ENCODE measurements around the gene FMN1. TPM values are rescaled to one million over a fixed set of nuclear protein-coding genes. Genes with fewer than 3 reads are reported as not detected.
A peak's percentile ranks its signal among the peaks of the same experiment; 100 is the strongest.

Gene FMN1
- total and polyA plus RNA-seq, 11 donors: 0.61 to 10.6 (median 3.6) TPM

DNA sequence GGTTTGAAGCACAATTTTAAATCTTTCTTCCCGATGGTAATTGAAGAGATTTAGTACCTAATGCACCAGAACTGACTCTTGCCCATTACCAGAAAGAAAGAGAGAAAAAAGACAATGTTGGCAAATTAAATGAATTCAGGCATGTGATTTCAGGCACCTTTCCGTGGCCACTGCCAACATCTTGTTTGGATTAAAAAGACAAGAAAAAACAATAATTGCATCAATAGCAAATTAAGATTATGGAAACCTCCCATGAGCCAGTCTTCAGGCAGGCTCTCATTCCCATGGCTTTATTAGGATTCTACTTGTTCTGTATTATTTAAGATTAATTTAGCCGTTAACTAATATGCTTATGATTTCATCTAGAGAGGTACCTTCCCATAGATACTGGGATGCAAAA lies 283.7 kb downstream of the FMN1 start:
- 83 to 93% (median 89%) methylated on average over 3 of the region's 3 CpGs for WGBS, 4 donors

DNA sequence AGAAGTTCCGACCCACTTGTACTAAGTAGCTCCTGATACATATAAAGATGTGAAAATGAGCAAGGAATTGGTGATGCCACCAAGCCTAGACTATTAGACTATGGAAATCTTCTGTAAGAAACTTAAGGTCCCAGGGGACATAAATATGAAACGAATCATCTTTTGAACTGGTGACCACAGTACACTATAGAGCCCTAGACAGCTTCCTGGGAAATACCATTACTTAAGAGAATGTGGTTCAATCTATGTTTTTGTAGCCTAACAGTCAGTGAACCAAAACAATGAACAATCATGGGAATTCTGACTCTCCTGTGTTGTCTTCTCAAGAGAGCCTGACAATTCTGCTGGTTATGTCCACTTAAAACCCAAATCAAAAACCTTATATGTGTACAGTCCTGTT lies 285.1 kb downstream of the FMN1 start:
- Histone ChIP-seq H3K9me3 (no peaks in the 10 kb centered on the region), H3K27me3 (no peaks in the 10 kb centered on the region), H3K4me3 (no peak overlapping the region), H3K36me3 (no peaks in the 10 kb centered on the region), H3K4me1 (peaks cover 0 to 14% (median 0%) of the 10 kb centered on the region in 12 donors), H3K27ac (peak overlapping the region in 1 of 12 donors; percentile 51)
- WGBS, 4 donors: 67 to 75% (median 71%) methylated on average over 2 of the region's 2 CpGs
- DNase-seq (no peak), ATAC-seq (no peak)
- intact Hi-C loops (cut with DNase I): no loop called here
- TF ChIP-seq, protein P1, sequence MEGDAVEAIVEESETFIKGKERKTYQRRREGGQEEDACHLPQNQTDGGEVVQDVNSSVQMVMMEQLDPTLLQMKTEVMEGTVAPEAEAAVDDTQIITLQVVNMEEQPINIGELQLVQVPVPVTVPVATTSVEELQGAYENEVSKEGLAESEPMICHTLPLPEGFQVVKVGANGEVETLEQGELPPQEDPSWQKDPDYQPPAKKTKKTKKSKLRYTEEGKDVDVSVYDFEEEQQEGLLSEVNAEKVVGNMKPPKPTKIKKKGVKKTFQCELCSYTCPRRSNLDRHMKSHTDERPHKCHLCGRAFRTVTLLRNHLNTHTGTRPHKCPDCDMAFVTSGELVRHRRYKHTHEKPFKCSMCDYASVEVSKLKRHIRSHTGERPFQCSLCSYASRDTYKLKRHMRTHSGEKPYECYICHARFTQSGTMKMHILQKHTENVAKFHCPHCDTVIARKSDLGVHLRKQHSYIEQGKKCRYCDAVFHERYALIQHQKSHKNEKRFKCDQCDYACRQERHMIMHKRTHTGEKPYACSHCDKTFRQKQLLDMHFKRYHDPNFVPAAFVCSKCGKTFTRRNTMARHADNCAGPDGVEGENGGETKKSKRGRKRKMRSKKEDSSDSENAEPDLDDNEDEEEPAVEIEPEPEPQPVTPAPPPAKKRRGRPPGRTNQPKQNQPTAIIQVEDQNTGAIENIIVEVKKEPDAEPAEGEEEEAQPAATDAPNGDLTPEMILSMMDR (IDR thresholded peaks at IDR 0.05): no peak
- no peak for TF ChIP-seq POLR2A (IDR thresholded peaks at IDR 0.05)

More for the DNA sequence above, 283.7 kb downstream of the FMN1 start:
- DNase-seq: no peak
- no peak overlapping the region for H3K27ac ChIP-seq
- H3K4me3 ChIP-seq: no peak overlapping the region
- no peaks in the 10 kb centered on the region for H3K27me3 ChIP-seq
- H3K36me3 ChIP-seq: no peaks in the 10 kb centered on the region
- H3K9me3 ChIP-seq: no peaks in the 10 kb centered on the region
- intact Hi-C loops (cut with DNase I): loop anchor here in 3 of 10 donors (10.0 kb wide), 3 partner anchors 54 to 226 kb away; no protein-coding TSS in a partner anchor
- peaks cover 0 to 14% (median 0%) of the 10 kb centered on the region in 12 donors for H3K4me1 ChIP-seq
- ATAC-seq: no peak
- no peak for TF ChIP-seq POLR2A (IDR thresholded peaks at IDR 0.05)
- TF ChIP-seq, protein P1 (IDR thresholded peaks at IDR 0.05): no peak

DNA sequence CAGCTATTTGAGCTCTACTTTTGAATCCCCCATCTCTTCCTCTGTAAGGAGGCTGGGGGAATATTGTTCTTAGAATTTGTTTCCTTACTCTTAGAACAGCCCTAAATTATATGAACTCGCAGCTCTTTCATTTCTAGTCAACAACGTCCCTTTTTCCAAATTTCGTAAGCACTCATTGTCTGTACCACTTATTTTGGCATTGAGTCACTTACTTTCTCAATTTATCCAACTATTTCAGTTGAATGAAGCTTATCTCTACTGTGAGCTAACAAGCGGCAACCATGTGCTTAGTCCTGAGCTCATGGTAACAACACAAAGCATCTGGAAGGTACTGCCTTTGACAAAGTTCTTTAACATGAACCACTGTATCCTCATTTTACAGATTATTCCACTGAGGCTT lies 285.6 kb downstream of the FMN1 start:
- 69 to 81% (median 75%) methylated on average over 4 of the region's 4 CpGs for WGBS, 4 donors
- DNase-seq: no peak
- Histone ChIP-seq H3K27ac (peak overlapping the region in 1 of 12 donors; percentile 51), H3K27me3 (no peaks in the 10 kb centered on the region), H3K36me3 (no peaks in the 10 kb centered on the region), H3K4me1 (peaks cover 0 to 14% (median 0%) of the 10 kb centered on the region in 12 donors), H3K4me3 (no peak overlapping the region), H3K9me3 (no peaks in the 10 kb centered on the region)
- TF ChIP-seq POLR2A (IDR thresholded peaks at IDR 0.05): no peak
- TF ChIP-seq, protein P1 (IDR thresholded peaks at IDR 0.05): no peak
- intact Hi-C loops (cut with DNase I): no loop called here
- peak in 2 of 4 donors; percentile 36 to 51 for ATAC-seq

DNA sequence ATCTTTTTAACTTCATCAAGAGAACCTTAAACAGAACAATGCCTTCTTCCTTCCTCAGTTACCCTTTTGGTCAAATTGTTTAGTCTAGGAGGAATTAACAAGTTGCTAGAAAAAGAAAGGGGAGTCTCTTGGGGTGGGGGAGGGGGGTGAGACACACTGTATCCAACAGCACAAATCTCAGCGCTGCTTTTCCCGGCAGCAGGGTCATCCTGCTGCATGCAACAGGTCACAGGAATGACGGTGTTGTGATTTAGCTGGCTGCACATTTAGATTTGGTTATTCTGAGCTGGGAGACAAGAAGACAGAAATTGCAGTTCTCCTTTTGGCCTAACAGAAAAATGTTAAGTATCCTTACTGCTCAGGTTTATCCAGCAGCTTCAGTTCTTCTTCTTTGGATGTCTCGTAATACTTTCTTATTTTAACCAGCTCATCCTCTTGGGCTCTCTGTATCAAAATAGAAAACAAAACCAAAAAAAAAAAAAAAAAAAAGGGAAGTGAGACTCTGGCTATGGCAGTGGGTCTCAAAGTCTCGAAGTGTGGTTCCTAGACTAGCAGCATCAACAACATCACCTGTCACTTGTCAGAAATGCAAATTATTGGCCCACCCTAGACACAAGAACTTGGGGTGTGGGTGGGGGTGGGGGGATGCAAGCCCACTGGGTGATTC lies 286.2 kb downstream of the FMN1 start:
- ATAC-seq (peak in 2 of 4 donors; percentile 12 to 38), DNase-seq (no peak)
- H3K4me3 ChIP-seq: no peak overlapping the region
- no peaks in the 10 kb centered on the region for H3K36me3 ChIP-seq
- TF ChIP-seq POLR2A (IDR thresholded peaks at IDR 0.05): no peak
- TF ChIP-seq, protein P1 (IDR thresholded peaks at IDR 0.05): no peak
- no peaks in the 10 kb centered on the region for H3K9me3 ChIP-seq
- intact Hi-C loops (cut with DNase I): no loop called here
- H3K27ac ChIP-seq: peak overlapping the region in 1 of 12 donors; percentile 51
- peaks cover 0 to 14% (median 0%) of the 10 kb centered on the region in 12 donors for H3K4me1 ChIP-seq
- no peaks in the 10 kb centered on the region for H3K27me3 ChIP-seq
- WGBS, 4 donors: 27 to 44% (median 37%) methylated on average over 5 of the region's 5 CpGs
